IPS-18c (cell line): ENCODE results near the gene MAP10.

Experiments used
- H3K4me3 ChIP-seq: 2 replicates; pipeline ENCODE4 v1.7.0; 2013; ENCODE audit warnings: low read depth, mild to moderate bottlenecking, low read length, moderate library complexity; ENCODE audit not compliant: insufficient read depth
- H3K9me3 ChIP-seq: one replicate; pipeline ENCODE4 v1.6.1; 2013; ENCODE audit warnings: mild to moderate bottlenecking, low read length, moderate library complexity; ENCODE audit not compliant: control insufficient read depth, insufficient read depth

MAP10 gene

GRCh38 chr1:232837087-232837486 is 31.9 kb downstream of the MAP10 start:
- no peaks in the 10 kb centered on the region for H3K9me3 ChIP-seq

GRCh38 chr1:232841823-232842565 is 36.8 kb downstream of the MAP10 start:
- Histone ChIP-seq H3K9me3 (no peaks in the 10 kb centered on the region), H3K4me3 (no peak overlapping the region)

More at GRCh38 chr1:232837087-232837486, 31.9 kb downstream of the MAP10 start:
- H3K4me3 ChIP-seq, result no peak overlapping the region

GRCh38 chr1:232844791-232845190 is 39.6 kb downstream of the MAP10 start:
- H3K9me3 ChIP-seq, result no peaks in the 10 kb centered on the region
- no peak overlapping the region for H3K4me3 ChIP-seq

GRCh38 chr1:232845406-232845955 is 40.3 kb downstream of the MAP10 start:
- Histone ChIP-seq H3K9me3 (no peaks in the 10 kb centered on the region), H3K4me3 (no peak overlapping the region)

GRCh38 chr1:232851532-232851931 is 46.3 kb downstream of the MAP10 start:
- no peaks in the 10 kb centered on the region for H3K9me3 ChIP-seq
- no peak overlapping the region for H3K4me3 ChIP-seq

GRCh38 chr1:232853994-232854797 is 49.0 kb downstream of the MAP10 start:
- Histone ChIP-seq H3K4me3 (no peak overlapping the region), H3K9me3 (no peaks in the 10 kb centered on the region)

GRCh38 chr1:232854798-232855159 is 49.6 kb downstream of the MAP10 start:
- Histone ChIP-seq H3K4me3 (no peak overlapping the region), H3K9me3 (no peaks in the 10 kb centered on the region)

GRCh38 chr1:232856541-232856940 is 51.3 kb downstream of the MAP10 start:
- H3K9me3 ChIP-seq, result no peaks in the 10 kb centered on the region
- no peak overlapping the region for H3K4me3 ChIP-seq
